Hepatocyte (in vitro differentiated cells): ENCODE results near the gene SLC30A5. TPM values are rescaled to one million over a fixed set of nuclear protein-coding genes. Genes with fewer than 3 reads are reported as not detected.
"Not testable (repeated sequence)": the region's sequence is repeated elsewhere in the genome, so short reads cannot be mapped to it uniquely, and the experiment has no call there.

Source experiments
- DNase-seq: peaks from one replicate; pipeline ENCODE4 v3.0.0-alpha.2; 2016; ENCODE audit warnings: low spot score
- H2AFZ ChIP-seq: fragments of 200-600 bp; sonication (generic); 2 replicates; pipeline ENCODE4 v1.6.0; 2016; ENCODE audit warnings: antibody characterized with exemption, mild to moderate bottlenecking
- H3K27ac ChIP-seq: fragments of 200-600 bp; sonication (generic); 2 replicates; pipeline ENCODE4 v1.5.1; 2016; ENCODE audit warnings: mild to moderate bottlenecking
- H3K27me3 ChIP-seq: fragments of 200-600 bp; sonication (generic); 2 replicates; pipeline ENCODE4 v1.6.1; 2016
- H3K36me3 ChIP-seq: fragments of 200-600 bp; sonication (generic); replicated peaks from 2 replicates; pipeline ENCODE4 v1.5.1; 2016; ENCODE audit warnings: low read depth; ENCODE audit not compliant: insufficient read depth
- H3K4me1 ChIP-seq: fragments of 200-600 bp; sonication (generic); 2 replicates; pipeline ENCODE4 v1.5.1; 2016; ENCODE audit warnings: mild to moderate bottlenecking, moderate library complexity; ENCODE audit not compliant: insufficient read depth
- H3K4me2 ChIP-seq: fragments of 200-600 bp; sonication (generic); 2 replicates; pipeline ENCODE4 v1.6.0; 2016
- H3K4me3 ChIP-seq: fragments of 200-600 bp; sonication (generic); 2 replicates; pipeline ENCODE4 v1.5.1; 2016; ENCODE audit warnings: mild to moderate bottlenecking
- H3K79me2 ChIP-seq: fragments of 200-600 bp; sonication (generic); 2 replicates; pipeline ENCODE4 v1.6.0; 2017; ENCODE audit warnings: mild to moderate bottlenecking
- H3K9me2 ChIP-seq: fragments of 200-600 bp; sonication (generic); replicated peaks from 2 replicates; pipeline ENCODE4 v1.6.0; 2017; ENCODE audit warnings: mild to moderate bottlenecking; ENCODE audit not compliant: insufficient read depth
- H3K9me3 ChIP-seq: fragments of 200-600 bp; sonication (generic); 2 replicates; pipeline ENCODE4 v1.5.1; 2016; ENCODE audit warnings: low read depth, mild to moderate bottlenecking
- H4K20me1 ChIP-seq: fragments of 200-600 bp; sonication (generic); 2 replicates; pipeline ENCODE4 v1.6.0; 2016; ENCODE audit warnings: mild to moderate bottlenecking; ENCODE audit not compliant: insufficient read depth, poor library complexity, severe bottlenecking
- CTCF ChIP-seq: fragments of 200-600 bp; sonication (generic); IDR thresholded peaks from 2 replicates; pipeline ENCODE4 v1.5.1; 2016; ENCODE audit warnings: antibody characterized with exemption, mild to moderate bottlenecking; ENCODE audit not compliant: poor library complexity
- EZH2 ChIP-seq: fragments of 200-600 bp; sonication (generic); IDR thresholded peaks from 2 replicates; pipeline ENCODE4 v1.6.1; 2016; ENCODE audit warnings: antibody characterized with exemption, mild to moderate bottlenecking, borderline replicate concordance
- EZH2phosphoT487 ChIP-seq: fragments of 200-600 bp; sonication (generic); IDR thresholded peaks from one replicate; pipeline ENCODE4 v1.6.1; 2018; ENCODE audit warnings: antibody characterized with exemption, mild to moderate bottlenecking, low read depth, moderate library complexity; ENCODE audit not compliant: unreplicated experiment, severe bottlenecking
- WGBS: methylation state at CpG from one replicate; pipeline ENCODE4 v1.1.6; 2016; ENCODE audit warnings: low lambda C conversion rate; ENCODE audit errors: missing lambda C conversion rate; 5-methylcytosine and 5-hydroxymethylcytosine counted together
- polyA plus RNA-seq: library from polyadenylated mRNA; unstranded; fragments of >200 nt; fragmentation: Nextera tagmentation; extraction: Ambion mirVana; gene quantifications from 2 replicates; pipeline ENCODE4 v1.2.1, GENCODE V29; 2016
- total RNA-seq: library from RNA; depleted of rRNA; stranded (reverse); fragments of >200 nt; gene quantifications from 2 replicates; pipeline ENCODE4 v1.2.3, GENCODE V29; 2014

SLC30A5 gene
- total and polyA plus RNA-seq, 2 experiments from 2014 or later: 52.7 to 67.3 TPM

- no peaks in the 10 kb centered on the region for H3K9me2 ChIP-seq
- H3K36me3 ChIP-seq: no peaks in the 10 kb centered on the region
- DNase-seq: no peak
- H3K4me1 ChIP-seq: no peaks in the 10 kb centered on the region
- H3K27ac ChIP-seq: no peak overlapping the region
- H3K27me3 ChIP-seq: no peaks in the 10 kb centered on the region
- H4K20me1 ChIP-seq: no peaks in the 10 kb centered on the region
- H3K4me2 ChIP-seq: no peak overlapping the region
- H3K9me3 ChIP-seq: no peaks in the 10 kb centered on the region
- 95% methylated on average over 3 of the region's 3 CpGs for WGBS
- TF ChIP-seq EZH2phosphoT487: no peak
- TF ChIP-seq CTCF: no peak
- no peak for TF ChIP-seq EZH2
- no peak overlapping the region for H2AFZ ChIP-seq
- no peak overlapping the region for H3K4me3 ChIP-seq
- H3K79me2 ChIP-seq: no peaks in the 10 kb centered on the region
These were observed 42.5 kb downstream of the SLC30A5 start for GRCh38 chr5:69136293-69136692.

- not testable (repeated sequence) for H3K79me2 ChIP-seq, H3K4me3 ChIP-seq, H3K4me1 ChIP-seq, H4K20me1 ChIP-seq, H3K9me3 ChIP-seq, H3K27ac ChIP-seq, DNase-seq, H3K9me2 ChIP-seq, H3K27me3 ChIP-seq, H3K4me2 ChIP-seq, H3K36me3 ChIP-seq, H2AFZ ChIP-seq
- WGBS: 83% methylated on average over 1 of the region's 1 CpG
These were observed 43.4 kb downstream of the SLC30A5 start for GRCh38 chr5:69137208-69137607.

- DNase-seq: no peak
- H3K9me3 ChIP-seq: no peaks in the 10 kb centered on the region
- H4K20me1 ChIP-seq: no peaks in the 10 kb centered on the region
- H3K4me3 ChIP-seq: no peak overlapping the region
- WGBS: 98% methylated on average over 5 of the region's 5 CpGs
- no peaks in the 10 kb centered on the region for H3K27me3 ChIP-seq
- no peak for TF ChIP-seq CTCF
- TF ChIP-seq EZH2phosphoT487: no peak
- TF ChIP-seq EZH2: no peak
- H3K79me2 ChIP-seq: no peaks in the 10 kb centered on the region
- H3K4me1 ChIP-seq: no peaks in the 10 kb centered on the region
- no peak overlapping the region for H3K27ac ChIP-seq
- H3K4me2 ChIP-seq: no peak overlapping the region
- H2AFZ ChIP-seq: no peak overlapping the region
- H3K36me3 ChIP-seq: no peaks in the 10 kb centered on the region
- no peaks in the 10 kb centered on the region for H3K9me2 ChIP-seq
These were observed 44.0 kb downstream of the SLC30A5 start for GRCh38 chr5:69137807-69138206.

- H3K79me2 ChIP-seq: no peaks in the 10 kb centered on the region
These were observed 45.0 kb downstream of the SLC30A5 start for GRCh38 chr5:69138766-69139165.

GRCh38 chr5:69140239-69140638 is 46.4 kb downstream of the SLC30A5 start:
- 94% methylated on average over 4 of the region's 4 CpGs for WGBS
- not testable (repeated sequence) for H3K27ac ChIP-seq, H3K4me1 ChIP-seq, H3K9me2 ChIP-seq, DNase-seq, H3K36me3 ChIP-seq, H2AFZ ChIP-seq, H3K4me2 ChIP-seq, H3K79me2 ChIP-seq, H3K9me3 ChIP-seq, H4K20me1 ChIP-seq, H3K4me3 ChIP-seq, H3K27me3 ChIP-seq

More at GRCh38 chr5:69138766-69139165, 45.0 kb downstream of the SLC30A5 start:
- no peaks in the 10 kb centered on the region for H3K9me3 ChIP-seq
- no peaks in the 10 kb centered on the region for H3K9me2 ChIP-seq
- 100% methylated on average over 1 of the region's 1 CpG for WGBS
- no peak for TF ChIP-seq EZH2phosphoT487
- TF ChIP-seq CTCF: no peak
- TF ChIP-seq EZH2: no peak
- H3K4me2 ChIP-seq: no peak overlapping the region
- H4K20me1 ChIP-seq: no peaks in the 10 kb centered on the region
- no peaks in the 10 kb centered on the region for H3K36me3 ChIP-seq
- no peak for DNase-seq
- no peaks in the 10 kb centered on the region for H3K27me3 ChIP-seq
- no peak overlapping the region for H3K4me3 ChIP-seq
- H3K27ac ChIP-seq: no peak overlapping the region
- H3K4me1 ChIP-seq: no peaks in the 10 kb centered on the region
- no peak overlapping the region for H2AFZ ChIP-seq
